H9 (cell line): ENCODE results near the gene TRPM8. TPM values are rescaled to one million over a fixed set of nuclear protein-coding genes. Genes with fewer than 3 reads are reported as not detected.

Experiments used
- DNase-seq: peaks from one replicate; pipeline ENCODE4 v3.0.0-alpha.2; 2017
- H2AFZ ChIP-seq: one replicate; pipeline ENCODE4 v1.6.1; 2013; ENCODE audit warnings: mild to moderate bottlenecking, low read length, control low read depth, moderate library complexity
- H2AK5ac ChIP-seq: 2 replicates; pipeline ENCODE4 v1.6.1; 2013; ENCODE audit warnings: low read length, control low read depth, mixed read lengths; ENCODE audit not compliant: insufficient read length
- H2BK120ac ChIP-seq: one replicate; pipeline ENCODE4 v1.6.1; 2013; ENCODE audit warnings: low read depth, mild to moderate bottlenecking, low read length, control low read depth, inconsistent platforms; ENCODE audit not compliant: poor library complexity, severe bottlenecking
- H2BK12ac ChIP-seq: 2 replicates; pipeline ENCODE4 v1.6.1; 2013; ENCODE audit warnings: low read length, control low read depth, mixed read lengths, low read depth; ENCODE audit not compliant: insufficient read length
- H2BK15ac ChIP-seq: 2 replicates; pipeline ENCODE4 v1.6.1; 2013; ENCODE audit warnings: low read depth, low read length, control low read depth
- H2BK20ac ChIP-seq: one replicate; pipeline ENCODE4 v1.6.1; 2013; ENCODE audit warnings: low read depth, mild to moderate bottlenecking, low read length, control low read depth, inconsistent platforms; ENCODE audit not compliant: poor library complexity, severe bottlenecking
- H2BK5ac ChIP-seq: 2 replicates; pipeline ENCODE4 v1.6.1; 2013; ENCODE audit warnings: low read length, control low read depth, mixed read lengths; ENCODE audit not compliant: insufficient read length
- H3K14ac ChIP-seq: 2 replicates; pipeline ENCODE4 v1.6.1; 2013; ENCODE audit warnings: low read length, control low read depth; ENCODE audit not compliant: insufficient read depth
- H3K18ac ChIP-seq: 2 replicates; pipeline ENCODE4 v1.6.1; 2013; ENCODE audit warnings: low read depth, mild to moderate bottlenecking, mixed read lengths, low read length, control low read depth; ENCODE audit not compliant: insufficient read length
- H3K23ac ChIP-seq: 2 replicates; pipeline ENCODE4 v1.6.1; 2013; ENCODE audit warnings: low read length, control low read depth, mixed read lengths, low read depth; ENCODE audit not compliant: insufficient read length
- H3K23me2 ChIP-seq: 2 replicates; pipeline ENCODE4 v1.6.1; 2013; ENCODE audit warnings: low read depth, mild to moderate bottlenecking, mixed read lengths, low read length, control low read depth; ENCODE audit not compliant: insufficient read length, poor library complexity, severe bottlenecking
- H3K27ac ChIP-seq: 2 replicates; pipeline ENCODE4 v1.5.1; 2013; ENCODE audit warnings: low read length, control low read depth, mixed read lengths, low read depth; ENCODE audit not compliant: insufficient read length
- H3K27me3 ChIP-seq: 2 replicates; pipeline ENCODE4 v1.6.1; 2013; ENCODE audit warnings: low read length, control low read depth, inconsistent platforms; ENCODE audit not compliant: insufficient read depth
- H3K4ac ChIP-seq: 2 replicates; pipeline ENCODE4 v1.6.1; 2013; ENCODE audit warnings: low read depth, mild to moderate bottlenecking, control low read depth, inconsistent platforms, low read length, moderate library complexity
- H3K4me1 ChIP-seq: 2 replicates; pipeline ENCODE4 v1.6.1; 2013; ENCODE audit warnings: low read length, control low read depth, inconsistent platforms; ENCODE audit not compliant: insufficient read depth
- H3K4me2 ChIP-seq: 2 replicates; pipeline ENCODE4 v1.6.1; 2013; ENCODE audit warnings: low read length, control low read depth, mixed read lengths; ENCODE audit not compliant: insufficient read length, insufficient read depth
- H3K56ac ChIP-seq: 2 replicates; pipeline ENCODE4 v1.6.1; 2013; ENCODE audit warnings: low read depth, mild to moderate bottlenecking, mixed read lengths, low read length, control low read depth; ENCODE audit not compliant: insufficient read length
- H3K79me1 ChIP-seq: 2 replicates; pipeline ENCODE4 v1.6.1; 2013; ENCODE audit warnings: low read depth, mild to moderate bottlenecking, moderate library complexity, low read length, control low read depth, inconsistent platforms; ENCODE audit not compliant: insufficient read depth, poor library complexity, severe bottlenecking
- H3K79me2 ChIP-seq: 2 replicates; pipeline ENCODE4 v1.6.1; 2013; ENCODE audit warnings: low read length, control low read depth, inconsistent platforms; ENCODE audit not compliant: insufficient read depth
- H3K9ac ChIP-seq: 2 replicates; pipeline ENCODE4 v1.6.1; 2013; ENCODE audit warnings: low read length, control low read depth, mixed read lengths; ENCODE audit not compliant: insufficient read length; ENCODE audit errors: extremely low read depth
- H3K9me3 ChIP-seq: one replicate; pipeline ENCODE4 v1.6.1; 2013; ENCODE audit warnings: low read depth, low read length, inconsistent platforms; ENCODE audit not compliant: control insufficient read depth
- H3T11ph ChIP-seq: one replicate; pipeline ENCODE4 v1.6.1; 2013; ENCODE audit warnings: mild to moderate bottlenecking, low read length, control low read depth, inconsistent platforms
- H4K20me1 ChIP-seq: one replicate; pipeline ENCODE4 v1.6.1; 2013; ENCODE audit not compliant: control insufficient read depth, insufficient read length, insufficient read depth
- H4K5ac ChIP-seq: 2 replicates; pipeline ENCODE4 v1.6.1; 2013; ENCODE audit warnings: low read depth, mild to moderate bottlenecking, mixed read lengths, low read length, control low read depth; ENCODE audit not compliant: insufficient read length
- H4K8ac ChIP-seq: replicated peaks from 2 replicates; pipeline ENCODE4 v1.6.1; 2013; ENCODE audit warnings: low read length, control low read depth, mixed read lengths, low read depth; ENCODE audit not compliant: insufficient read length
- H4K91ac ChIP-seq: 2 replicates; pipeline ENCODE4 v1.6.1; 2013; ENCODE audit warnings: low read depth, mild to moderate bottlenecking, moderate library complexity, mixed read lengths, low read length, control low read depth; ENCODE audit not compliant: insufficient read length
- H3K27ac Mint-ChIP-seq, 3 experiments: 2 replicates in 2 of 3; 3 replicates in 1 of 3; pipeline ENCODE4 v1.8.0; 2020 to 2021; ENCODE audit warnings: mixed read lengths in 3 of 3, mild to moderate bottlenecking in 1 of 3, moderate library complexity in 1 of 3
- H3K27me3 Mint-ChIP-seq: 2 replicates; pipeline ENCODE4 v1.8.0; 2021; ENCODE audit warnings: low read depth, mild to moderate bottlenecking, moderate library complexity, mixed read lengths
- H3K36me3 Mint-ChIP-seq, 3 experiments: 2 replicates in 2 of 3; 3 replicates in 1 of 3; pipeline ENCODE4 v1.8.0; 2020 to 2021; ENCODE audit warnings: low read depth in 3 of 3, mixed read lengths in 3 of 3; ENCODE audit not compliant: insufficient read depth in 1 of 3
- H3K4me1 Mint-ChIP-seq, 2 experiments: 2 replicates each; pipeline ENCODE4 v1.8.0; 2020; ENCODE audit warnings: mixed read lengths in 2 of 2
- H3K4me3 Mint-ChIP-seq, 2 experiments: 2 replicates in 1 of 2; 3 replicates in 1 of 2; pipeline ENCODE4 v1.8.0; 2020 to 2021; ENCODE audit warnings: mild to moderate bottlenecking in 2 of 2, mixed read lengths in 2 of 2, moderate library complexity in 1 of 2
- H3K9me3 Mint-ChIP-seq, 2 experiments: 2 replicates in 1 of 2; 3 replicates in 1 of 2; pipeline ENCODE4 v1.8.0; 2020; ENCODE audit warnings: mild to moderate bottlenecking in 2 of 2, mixed read lengths in 2 of 2, moderate library complexity in 1 of 2
- CTCF ChIP-seq: fragments of 200-600 bp; sonication (generic); conservative IDR thresholded peaks from 3 replicates; pipeline ENCODE4 v1.8.0; 2021; ENCODE audit warnings: antibody characterized with exemption, mild to moderate bottlenecking
- WGBS: extraction: QIAGEN DNeasy Blood & Tissue Kit; methylation state at CpG from one replicate; pipeline ENCODE4 v1.1.7; 2013; ENCODE audit warnings: missing lambda C conversion rate, low lambda C conversion rate, mixed read lengths; ENCODE audit not compliant: insufficient read length; ENCODE audit errors: extremely low coverage; 5-methylcytosine and 5-hydroxymethylcytosine counted together
- total RNA-seq: library from RNA; stranded (reverse); gene quantifications from 2 replicates; pipeline ENCODE4 v1.2.1, GENCODE V29; 2021

Gene TRPM8
- total RNA-seq, 1 experiment from 2014 or later: 0.28 TPM

GRCh38 chr2:233982421-233983121, 65.4 kb downstream of the TRPM8 start:
- H2BK15ac ChIP-seq: no peak overlapping the region
- no peak overlapping the region for H3K27ac ChIP-seq
- no peak overlapping the region for H3K18ac ChIP-seq
- no CpG with 5 or more reads among the region's 13 CpGs for WGBS
- H2AK5ac ChIP-seq: no peak overlapping the region
- H3K23ac ChIP-seq: no peak overlapping the region
- no peak overlapping the region for H3K14ac ChIP-seq
- no peak overlapping the region for H3T11ph ChIP-seq
- DNase-seq: no peak
- no peak overlapping the region for H2BK20ac ChIP-seq
- H3K4ac ChIP-seq: no peak overlapping the region
- H3K79me2 ChIP-seq: no peaks in the 10 kb centered on the region
- no peak overlapping the region for H3K4me2 ChIP-seq
- Mint-ChIP-seq H3K9me3 (peaks cover 4 to 12% of the 10 kb centered on the region in 2 experiments; a peak in 4 of 5 replicates), H3K4me3 (no peak overlapping the region), H3K27ac (no peak overlapping the region), H3K36me3 (peaks cover 2 to 4% (median 4%) of the 10 kb centered on the region in 3 experiments; a peak in 2 of 7 replicates), H3K27me3 (peaks cover 13% of the 10 kb centered on the region), H3K4me1 (no peaks in the 10 kb centered on the region)
- no peaks in the 10 kb centered on the region for H3K27me3 ChIP-seq
- no peaks in the 10 kb centered on the region for H3K9me3 ChIP-seq
- no peak for TF ChIP-seq CTCF
- H4K91ac ChIP-seq: no peak overlapping the region
- H3K23me2 ChIP-seq: no peaks in the 10 kb centered on the region
- no peaks in the 10 kb centered on the region for H3K79me1 ChIP-seq
- no peak overlapping the region for H3K56ac ChIP-seq
- no peak overlapping the region for H4K8ac ChIP-seq
- H3K9ac ChIP-seq: no peak overlapping the region
- no peak overlapping the region for H4K5ac ChIP-seq
- no peak overlapping the region for H2BK5ac ChIP-seq
- H4K20me1 ChIP-seq: no peaks in the 10 kb centered on the region
- H2AFZ ChIP-seq: no peak overlapping the region
- H2BK120ac ChIP-seq: no peak overlapping the region
- H2BK12ac ChIP-seq: no peak overlapping the region
- no peaks in the 10 kb centered on the region for H3K4me1 ChIP-seq
